Retina (tissue), 1 donor: Measurements from ENCODE around the gene ZBTB18.

ENCODE experiments used
- DNase-seq: peaks from one replicate; pipeline ENCODE4 v3.0.0-alpha.2; 2016

The ZBTB18 gene

DNA sequence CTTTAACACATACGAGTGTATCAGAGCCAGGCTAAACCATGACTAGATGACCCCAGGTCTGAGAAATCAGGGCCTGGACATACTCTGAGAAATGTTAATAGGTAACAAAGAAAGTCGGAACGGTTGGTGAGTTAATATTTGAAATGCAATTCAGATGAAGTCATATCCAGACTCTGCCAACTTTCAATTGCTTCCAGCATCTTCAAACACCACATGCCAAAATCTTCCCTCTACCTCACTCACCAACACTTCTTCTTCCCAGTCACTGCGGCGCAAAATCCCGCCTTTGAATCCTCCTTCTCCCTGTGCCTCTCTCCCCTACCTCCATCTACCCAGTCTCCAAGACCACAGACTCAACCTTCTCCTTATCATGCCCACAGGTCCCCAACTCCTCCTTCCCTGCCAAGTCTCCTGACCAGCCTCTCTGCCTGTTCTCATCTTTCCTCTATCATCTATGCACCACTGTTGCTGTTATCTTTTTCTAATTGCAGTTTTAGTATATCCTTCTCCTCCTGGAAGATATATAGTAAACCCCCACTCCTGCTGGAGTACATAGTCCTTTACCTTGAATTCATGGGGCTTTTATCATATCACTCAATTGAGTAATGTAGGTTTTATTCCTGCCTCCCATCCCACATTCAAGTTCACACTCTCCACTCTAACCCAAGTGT is 41.3 kb downstream of the ZBTB18 start:
- no peak for DNase-seq

DNA sequence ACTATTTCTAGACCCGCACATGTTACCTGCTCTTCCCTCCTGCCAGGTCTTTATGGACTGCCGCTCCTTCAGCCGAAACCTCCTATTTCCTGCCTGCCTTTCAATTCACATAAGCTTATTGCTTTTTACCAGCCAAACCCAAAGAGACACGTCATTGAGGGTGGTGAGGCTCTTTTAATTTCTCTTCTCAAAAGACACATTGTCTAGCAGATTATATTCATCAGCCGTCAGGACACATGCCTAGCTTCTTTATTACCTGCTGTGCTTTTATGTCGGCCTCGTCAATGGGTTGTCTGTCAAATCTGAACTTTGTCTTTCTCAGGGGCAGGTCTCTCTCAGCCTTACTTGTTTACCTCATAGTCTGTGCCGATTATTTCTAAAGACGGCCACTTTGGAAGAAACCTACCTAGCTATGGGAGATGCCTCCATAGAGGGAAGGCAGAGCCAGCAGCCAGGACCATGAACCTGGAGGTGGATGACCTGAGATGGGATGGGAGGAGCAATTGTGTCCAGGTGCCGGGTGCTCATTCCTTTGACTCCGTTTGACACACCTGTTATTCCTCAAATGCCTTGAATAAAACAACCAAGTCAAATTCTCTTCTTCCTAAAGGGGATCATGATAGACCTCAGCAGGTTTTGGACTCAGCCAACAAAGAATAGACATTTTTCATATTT is 42.0 kb downstream of the ZBTB18 start:
- no peak for DNase-seq

DNA sequence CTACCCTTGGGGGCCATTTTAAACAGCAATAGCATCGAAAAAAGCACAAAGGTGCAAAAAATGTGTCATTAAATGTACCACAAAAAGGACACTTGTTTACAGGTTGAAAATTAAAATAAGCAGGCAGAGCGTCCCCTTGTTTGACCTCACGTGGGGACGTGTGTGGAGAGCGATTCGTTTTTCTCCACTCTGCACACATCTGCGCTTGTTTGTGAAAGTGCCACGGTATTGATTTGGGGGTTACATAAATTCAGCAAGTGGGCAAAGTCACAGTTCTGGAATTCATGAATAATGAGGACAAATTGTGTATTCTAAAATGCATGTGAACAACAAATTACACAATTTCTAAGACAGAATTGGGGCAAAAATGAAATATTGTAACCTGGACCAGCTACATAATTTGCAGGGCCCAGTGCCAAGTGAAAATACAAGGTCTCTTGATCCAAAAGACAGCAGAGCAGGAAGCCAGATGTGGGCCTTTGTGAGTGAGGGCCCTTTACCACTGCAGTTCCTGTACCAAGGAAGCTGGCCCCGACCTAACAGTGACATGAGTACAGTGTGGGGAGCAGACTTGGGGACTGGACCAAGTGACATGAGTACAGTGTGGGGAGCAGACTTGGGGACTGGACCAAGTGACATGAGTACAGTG is 43.9 kb downstream of the ZBTB18 start:
- no peak for DNase-seq

DNA sequence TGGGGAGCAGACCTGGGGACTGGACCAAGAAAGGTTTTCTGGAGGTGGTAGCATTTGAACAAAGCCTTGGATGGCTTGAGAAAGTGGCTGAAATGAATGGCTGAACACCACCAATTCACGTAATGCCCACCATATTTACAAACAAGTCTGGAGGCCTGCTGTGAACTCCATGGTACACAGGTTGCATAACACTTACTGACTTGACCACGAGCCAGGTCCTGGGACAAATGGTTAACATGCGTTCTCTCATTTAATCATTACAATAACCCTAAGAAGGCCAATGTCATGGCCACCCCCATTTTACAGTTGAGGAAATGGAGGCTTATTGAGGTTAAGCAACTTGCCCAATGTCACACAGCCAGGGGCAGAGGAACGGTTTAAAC is 44.4 kb downstream of the ZBTB18 start:
- DNase-seq: no peak

DNA sequence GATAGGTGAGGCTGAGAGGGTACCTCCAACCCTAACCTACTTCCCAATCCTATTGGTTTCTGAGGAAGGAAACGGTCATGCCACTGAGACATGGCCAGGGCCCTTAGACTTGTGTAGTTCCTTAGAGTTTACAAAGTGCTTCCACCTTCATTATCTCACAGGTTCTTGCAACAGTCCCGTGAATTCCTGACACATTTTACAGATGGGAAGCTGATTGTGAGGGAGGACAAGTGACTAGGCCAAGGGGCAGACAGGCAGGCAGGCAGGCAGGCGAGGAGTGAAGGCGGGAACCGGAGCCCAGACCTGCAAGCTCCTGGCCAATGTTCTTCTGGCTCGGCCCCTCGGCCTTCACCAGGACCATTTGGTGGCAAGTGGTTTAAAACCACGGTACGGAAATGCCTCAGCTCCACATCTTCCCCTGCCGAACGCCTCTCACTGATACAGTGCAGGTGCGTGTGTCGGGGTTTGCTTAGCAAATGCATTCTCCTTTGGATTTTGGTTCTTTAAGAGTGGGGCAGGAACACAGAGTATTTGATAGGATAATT is 45.1 kb downstream of the ZBTB18 start:
- DNase-seq: no peak

DNA sequence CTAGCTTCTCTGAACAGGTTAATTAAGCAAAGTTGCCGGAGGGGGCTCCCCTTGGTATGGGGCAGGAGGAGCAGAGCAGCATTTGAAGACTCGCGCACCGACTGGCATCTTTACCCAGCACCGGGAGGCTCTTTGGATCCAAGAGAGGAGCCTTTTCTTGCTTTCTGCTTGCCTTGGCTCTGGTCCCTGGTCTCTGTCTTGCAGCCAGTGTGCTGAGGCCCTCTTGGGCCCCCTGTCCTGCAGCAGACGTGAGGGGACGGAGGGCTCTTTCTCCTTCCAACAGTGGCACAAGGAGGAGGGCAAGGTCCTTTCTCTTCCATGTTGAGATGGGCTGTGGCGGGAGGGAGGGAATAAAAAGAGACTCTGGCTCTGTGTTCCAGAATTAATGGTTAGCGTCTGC is 45.6 kb downstream of the ZBTB18 start:
- DNase-seq: no peak

DNA sequence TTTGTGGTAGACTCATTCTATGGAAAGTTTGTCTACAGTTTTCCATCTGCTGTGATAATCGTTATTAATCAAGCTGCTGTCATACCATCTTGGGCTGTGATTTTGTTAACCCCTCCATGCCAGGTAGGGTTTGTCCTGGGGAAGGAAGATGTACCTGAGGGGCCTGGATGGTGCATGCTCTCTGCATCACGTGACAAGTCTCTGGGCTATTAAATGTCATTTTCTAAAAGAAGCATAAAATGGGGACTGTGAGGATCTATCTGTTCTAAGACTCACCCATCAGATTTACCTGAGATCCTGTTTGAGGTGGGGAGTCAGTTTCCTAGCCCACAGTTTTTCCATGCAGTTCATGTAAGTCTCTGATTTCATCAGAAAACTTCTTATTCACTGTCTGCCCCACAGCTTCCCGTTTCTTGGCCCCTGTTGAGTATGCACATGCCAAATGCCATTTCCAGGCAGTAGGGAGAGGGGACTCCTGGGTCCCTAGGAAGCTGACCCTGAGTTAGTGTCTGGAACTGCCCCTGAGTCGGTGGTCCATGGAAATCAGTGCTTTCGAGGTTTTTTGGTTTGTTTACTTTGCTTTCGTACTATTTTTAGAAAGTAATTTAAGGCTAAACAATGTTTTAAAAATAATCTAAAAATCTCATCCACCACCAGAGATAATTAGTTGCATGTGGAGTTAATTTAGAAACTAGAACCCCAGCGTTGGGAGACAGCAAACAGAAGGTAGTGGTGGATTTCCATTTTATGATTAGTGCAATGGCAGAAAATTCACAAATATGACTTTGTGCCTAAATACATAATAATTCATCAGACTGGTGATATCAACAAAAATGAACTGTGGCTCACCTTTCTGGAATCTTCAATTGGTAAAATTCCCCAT is 46.7 kb downstream of the ZBTB18 start:
- no peak for DNase-seq

DNA sequence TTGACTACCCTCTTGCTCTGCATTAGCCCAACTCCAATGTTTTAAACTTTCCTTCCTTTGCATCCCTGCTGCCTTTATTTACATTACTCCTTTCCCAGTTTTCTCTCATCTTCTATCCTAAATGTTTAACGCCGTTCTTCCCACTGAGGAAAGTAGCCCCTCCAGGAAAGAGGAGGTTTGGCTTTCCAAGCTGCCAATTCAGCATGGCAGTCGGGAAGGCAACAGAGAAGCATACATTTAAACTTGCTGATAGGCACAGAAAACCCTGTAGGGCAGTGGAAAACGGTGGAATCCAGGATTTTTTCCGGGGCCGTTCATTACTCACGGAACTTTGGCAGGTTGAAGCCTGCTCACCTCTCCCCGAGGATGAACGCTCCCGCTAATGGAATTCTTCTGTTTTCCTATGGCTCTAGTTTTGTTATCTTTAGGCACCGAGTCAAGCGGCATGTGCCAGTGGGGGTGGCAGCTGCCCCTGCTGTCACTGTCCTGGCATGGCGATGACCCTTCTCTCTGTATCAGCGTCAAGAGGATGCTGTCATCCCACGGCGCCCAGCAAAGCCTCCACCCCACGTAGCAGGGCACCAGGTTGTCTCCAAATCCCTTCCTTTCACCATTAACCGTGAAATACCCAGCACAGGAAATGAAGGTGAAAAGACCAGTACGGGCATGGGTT is 48.3 kb downstream of the ZBTB18 start:
- DNase-seq: peak; percentile 27

DNA sequence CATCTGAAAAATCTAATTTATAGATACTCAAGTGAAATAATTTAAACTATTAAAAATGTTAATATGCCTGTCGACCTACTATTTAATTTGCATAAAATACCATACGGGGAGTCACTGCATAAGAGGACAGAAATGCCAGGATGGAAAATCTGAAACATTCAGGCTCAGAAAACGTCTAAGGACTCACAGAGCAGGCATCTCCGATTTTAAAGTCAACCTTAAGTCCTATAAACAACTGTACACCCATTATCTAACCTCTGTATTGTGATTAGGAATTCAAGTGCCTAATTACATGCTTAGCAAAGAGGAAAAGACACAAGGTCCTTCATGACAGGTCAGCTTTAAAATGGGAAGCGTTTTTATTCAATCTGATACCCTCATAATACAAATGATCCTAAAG is 49.2 kb downstream of the ZBTB18 start:
- DNase-seq: no peak

DNA sequence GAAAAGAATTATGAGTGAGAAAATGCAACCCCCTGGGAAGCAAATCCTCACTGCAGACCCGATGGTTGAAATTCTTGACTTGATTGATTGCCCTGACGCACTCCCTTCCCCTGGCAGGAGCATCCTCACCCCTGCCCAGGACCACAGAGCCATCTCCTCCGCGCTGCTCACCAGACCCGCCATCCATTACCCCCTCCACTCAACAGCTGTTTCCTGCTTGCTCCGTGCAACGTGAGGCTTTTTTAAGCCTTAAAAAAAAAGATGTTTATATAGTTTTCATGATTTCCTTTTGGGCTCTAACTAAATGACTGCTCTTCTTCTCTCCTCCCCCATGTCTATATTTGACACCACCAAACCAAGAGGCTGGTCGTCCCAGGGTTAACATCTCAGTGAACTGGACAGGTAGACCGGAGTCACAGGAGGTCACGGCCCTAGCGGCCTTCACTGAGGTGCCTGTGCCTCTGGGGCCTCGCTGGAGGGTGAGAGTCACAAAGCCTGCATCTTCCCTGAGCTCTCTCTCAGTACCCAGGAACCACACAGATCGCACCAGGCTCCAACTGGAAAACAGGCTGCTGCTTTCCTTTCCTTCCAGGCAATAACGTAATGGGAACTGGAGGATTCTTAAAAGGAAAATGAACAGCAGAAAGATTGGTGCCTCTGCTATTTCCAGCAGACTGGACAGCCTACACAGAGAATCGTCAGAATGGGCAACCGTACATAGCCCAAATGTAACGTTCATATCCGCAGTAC is 49.8 kb downstream of the ZBTB18 start:
- peak; percentile 53 for DNase-seq

DNA sequence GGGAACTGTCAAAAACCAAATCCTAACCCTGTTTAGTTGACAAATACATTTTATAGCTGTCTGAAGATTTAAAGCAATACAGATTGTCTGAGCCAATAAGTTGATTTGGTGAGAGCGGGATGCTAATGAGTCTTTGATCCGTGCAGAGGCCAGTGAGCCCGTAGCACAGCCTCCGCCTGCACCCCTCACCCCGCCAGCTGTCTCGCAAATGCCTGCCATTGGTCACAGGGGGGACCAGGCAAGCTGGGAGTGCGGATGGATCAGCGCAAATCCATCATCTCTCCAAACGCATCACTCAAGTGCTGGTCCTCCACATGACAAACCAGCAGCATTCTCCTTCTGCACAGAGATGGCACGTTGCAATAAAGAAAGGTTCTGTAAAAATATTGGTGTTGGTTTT is 51.0 kb downstream of the ZBTB18 start:
- DNase-seq: peak; percentile 65

DNA sequence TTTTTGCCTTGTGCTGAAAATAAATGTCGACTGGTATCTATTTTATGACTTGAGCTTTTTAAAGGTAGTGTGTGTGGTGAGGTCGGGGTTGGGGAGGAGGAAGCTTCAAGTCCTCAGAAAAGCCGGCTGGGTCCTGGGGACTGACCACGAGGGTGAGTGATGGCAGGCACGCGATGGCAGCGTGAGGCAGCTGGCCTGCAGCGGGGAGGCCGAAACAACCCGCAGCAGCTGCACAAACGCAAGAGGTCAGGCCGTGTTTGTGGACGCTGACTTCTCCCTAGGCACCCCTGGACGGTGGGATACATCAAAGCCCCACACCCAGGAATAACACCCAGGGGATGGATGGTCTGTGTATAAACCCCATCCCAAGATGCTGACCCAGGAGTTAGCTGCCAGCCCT is 51.4 kb downstream of the ZBTB18 start:
- DNase-seq: peak; percentile 54

DNA sequence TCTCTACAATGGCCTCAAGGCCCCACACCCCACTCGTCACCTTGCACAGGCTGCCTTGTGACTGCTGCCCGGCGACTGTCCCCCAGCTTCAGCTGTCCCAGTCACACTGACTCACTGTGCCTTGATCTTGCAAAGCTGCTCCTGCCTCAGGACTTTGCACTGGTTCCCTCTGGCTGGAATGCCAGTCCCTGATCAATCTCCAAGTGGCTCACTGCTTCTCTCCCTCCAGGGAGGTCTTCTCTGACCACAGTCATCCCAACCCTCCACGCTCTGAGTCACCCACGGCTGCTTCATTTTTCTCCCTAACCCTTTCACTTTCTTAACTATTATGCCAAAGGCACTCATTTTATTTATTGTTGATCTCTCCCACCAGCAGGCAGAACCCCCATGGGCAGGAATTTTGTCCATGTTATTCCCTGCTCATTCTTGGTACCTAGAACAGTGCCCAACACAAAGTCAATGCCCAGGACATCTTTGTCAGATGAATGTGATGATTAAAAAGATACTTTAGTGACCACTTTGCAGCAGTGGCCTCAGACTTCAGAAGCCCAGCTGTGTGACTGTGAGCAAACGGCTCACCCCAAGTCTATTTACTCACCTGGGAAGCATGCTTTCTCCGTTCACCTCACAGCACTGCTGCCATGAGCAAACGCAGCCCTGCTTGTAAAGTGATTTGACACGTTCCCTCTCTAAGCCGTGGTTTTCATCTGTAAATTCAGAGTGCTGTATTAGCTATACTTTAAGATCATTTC is 53.4 kb downstream of the ZBTB18 start:
- DNase-seq: no peak

DNA sequence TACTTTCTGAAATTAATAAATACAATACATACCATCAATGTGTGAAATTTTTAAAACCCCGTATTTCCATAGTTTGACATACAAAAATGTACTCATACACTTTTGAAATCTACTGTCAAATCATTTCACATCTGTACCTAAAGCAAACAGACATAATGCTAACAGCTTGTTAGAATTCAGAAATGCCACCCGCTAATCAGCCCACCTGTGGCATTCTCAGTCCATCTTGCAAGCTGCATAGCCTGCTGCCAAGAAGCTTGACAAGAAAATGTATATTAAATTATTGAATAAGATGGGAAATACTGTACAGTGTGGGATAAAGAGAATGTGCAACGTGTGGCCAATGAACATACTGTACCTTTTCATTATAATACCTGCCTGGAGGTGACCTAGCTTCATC is 55.1 kb downstream of the ZBTB18 start:
- no peak for DNase-seq
